NCI-H2171 treated with DMSO at 0.1 percent for 48 hours (cell line): ENCODE data around the gene MSH6.

Source experiments
- DNase-seq: peaks from one replicate; lab custom pipeline; 2025; lab: John Stamatoyannopoulos, UW

MSH6 gene

DNA sequence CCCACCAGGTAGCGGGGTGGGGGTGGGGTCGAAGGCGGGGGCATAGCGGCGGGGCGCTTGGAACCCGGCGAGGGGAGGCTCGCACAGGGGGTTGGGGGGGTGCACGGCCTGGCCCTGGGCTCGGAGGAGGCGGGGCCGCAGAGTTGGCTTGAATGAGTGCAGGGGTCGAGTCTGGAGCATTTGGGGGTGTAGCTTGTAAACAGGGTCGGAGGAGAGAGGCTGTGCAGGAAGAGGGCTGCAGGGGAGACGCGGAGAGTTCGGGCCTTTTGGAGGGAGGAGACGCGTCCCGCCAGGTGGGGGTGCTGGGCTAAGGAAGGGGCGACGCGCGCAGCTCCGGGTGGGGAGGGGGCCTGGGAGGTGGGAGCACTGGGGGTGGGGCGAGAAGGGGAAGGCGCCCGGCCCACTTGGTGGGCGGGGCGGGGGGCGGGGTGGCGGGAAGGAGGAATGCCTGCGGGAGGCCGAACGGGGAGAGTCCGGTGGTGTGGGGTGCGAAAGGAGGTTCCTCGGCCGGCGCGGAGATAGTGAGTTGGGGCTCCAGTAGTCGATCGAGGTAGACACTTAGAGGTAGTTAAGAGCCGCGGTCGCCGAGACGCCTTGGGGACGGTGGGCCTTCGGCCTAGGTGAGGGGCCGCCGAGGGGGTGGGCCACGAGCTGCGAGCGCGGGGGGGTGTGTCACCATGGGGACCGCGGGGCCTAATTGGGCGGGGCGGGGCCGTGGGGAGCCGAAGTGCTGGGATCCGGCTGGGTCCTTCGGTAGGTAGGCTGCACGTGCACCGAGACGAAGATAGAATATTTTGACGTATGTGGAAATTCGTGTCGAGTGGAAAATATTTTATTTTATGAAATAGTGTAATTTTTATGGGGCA, 774 bp downstream of the MSH6 start:
- DNase-seq: peak; percentile 71

DNA sequence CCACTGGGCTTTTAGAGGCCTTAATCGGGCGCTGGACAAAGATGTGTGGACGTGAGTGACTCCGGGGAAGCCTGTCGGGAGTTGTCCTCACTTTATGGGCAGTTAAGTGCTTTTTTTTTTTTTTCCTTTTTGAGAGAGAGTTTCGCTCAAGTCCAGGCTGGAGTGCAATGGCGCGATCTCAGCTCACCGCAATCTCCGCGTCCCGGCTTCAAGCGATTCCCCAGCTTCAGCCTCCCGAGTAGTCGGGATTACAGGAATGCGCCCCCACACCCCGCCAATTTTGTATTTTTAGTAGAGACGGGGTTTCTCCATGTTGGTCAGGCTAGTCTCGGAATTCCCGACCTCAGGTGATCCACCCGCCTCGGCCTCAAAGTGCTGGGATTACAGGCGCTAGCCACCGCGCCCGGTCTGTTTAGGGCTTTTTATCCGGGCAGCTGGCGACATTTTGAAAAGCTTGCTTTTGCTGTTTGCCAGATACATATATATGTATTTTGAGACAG, 1.5 kb downstream of the MSH6 start:
- DNase-seq: no peak

DNA sequence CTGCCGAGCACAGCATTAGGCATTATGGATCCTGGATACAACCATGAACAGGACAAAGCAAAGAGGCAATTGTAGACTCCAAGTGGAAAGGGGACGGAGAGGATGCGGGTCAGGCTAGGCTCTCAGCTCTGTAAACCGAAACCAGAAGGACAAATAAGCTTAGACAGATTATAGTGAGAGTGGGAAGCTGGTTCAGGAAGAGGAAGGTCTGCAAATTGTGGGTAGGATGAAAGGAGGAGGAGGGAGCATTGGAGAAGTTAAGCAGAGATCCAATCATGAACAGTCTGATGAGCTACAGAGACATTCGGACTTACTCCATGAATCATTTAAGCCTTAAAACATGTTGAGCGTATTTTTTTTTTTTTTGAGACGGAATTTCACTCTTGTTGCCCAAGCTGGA, 3.0 kb downstream of the MSH6 start:
- DNase-seq: no peak

DNA sequence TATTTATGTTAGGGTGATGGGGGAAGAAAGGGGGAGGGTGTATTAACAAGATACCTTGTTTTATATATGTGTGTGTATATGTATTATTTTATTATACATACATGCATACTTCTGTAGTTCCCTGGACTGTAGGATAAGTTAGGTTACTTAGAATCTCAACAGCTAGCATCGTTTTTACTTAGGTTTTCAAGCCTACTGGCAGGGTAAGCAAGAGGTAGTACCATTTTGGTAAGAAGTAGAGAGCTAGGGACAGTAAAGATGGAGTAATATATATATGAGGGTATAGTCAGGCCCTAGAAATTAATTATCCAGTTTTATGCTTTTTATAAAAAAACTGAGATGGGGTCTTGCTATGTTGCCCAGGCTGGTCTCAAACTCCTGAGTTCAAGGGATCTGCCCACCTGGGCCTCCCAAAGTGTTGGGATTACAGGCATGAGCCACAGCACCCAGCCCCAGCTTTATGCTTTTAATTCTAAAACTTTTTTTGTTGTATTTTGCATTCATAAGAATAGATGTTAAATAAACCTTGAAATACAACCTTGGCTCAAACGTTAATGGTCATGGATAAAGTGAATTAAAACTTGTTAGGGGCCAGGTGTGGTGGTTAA, 13.2 kb downstream of the MSH6 start:
- no peak for DNase-seq

DNA sequence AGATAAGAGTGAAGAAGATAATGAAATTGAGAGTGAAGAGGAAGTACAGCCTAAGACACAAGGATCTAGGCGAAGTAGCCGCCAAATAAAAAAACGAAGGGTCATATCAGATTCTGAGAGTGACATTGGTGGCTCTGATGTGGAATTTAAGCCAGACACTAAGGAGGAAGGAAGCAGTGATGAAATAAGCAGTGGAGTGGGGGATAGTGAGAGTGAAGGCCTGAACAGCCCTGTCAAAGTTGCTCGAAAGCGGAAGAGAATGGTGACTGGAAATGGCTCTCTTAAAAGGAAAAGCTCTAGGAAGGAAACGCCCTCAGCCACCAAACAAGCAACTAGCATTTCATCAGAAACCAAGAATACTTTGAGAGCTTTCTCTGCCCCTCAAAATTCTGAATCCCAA, 15.7 kb downstream of the MSH6 start:
- no peak for DNase-seq

DNA sequence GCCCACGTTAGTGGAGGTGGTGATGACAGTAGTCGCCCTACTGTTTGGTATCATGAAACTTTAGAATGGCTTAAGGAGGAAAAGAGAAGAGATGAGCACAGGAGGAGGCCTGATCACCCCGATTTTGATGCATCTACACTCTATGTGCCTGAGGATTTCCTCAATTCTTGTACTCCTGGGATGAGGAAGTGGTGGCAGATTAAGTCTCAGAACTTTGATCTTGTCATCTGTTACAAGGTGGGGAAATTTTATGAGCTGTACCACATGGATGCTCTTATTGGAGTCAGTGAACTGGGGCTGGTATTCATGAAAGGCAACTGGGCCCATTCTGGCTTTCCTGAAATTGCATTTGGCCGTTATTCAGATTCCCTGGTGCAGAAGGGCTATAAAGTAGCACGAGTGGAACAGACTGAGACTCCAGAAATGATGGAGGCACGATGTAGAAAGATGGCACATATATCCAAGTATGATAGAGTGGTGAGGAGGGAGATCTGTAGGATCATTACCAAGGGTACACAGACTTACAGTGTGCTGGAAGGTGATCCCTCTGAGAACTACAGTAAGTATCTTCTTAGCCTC, 16.2 kb downstream of the MSH6 start:
- DNase-seq: no peak

DNA sequence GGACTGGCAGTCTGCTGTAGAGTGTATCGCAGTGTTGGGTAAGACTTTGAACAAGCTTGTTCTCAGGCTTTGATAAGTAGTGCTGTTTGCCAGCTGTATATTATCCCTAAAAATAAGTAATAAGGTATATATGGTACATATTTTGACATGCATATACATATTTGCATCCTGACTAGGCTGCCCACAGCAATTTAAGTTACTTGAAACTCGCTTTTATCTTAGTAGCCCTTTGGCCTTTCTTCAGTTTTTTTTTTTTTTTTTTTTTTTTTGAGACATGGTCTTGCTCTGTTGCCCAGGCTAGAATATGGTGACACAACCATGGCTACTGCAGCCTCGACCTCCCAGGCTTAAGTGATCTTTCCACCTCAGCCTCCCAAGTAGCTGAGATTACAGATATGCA, 18.2 kb downstream of the MSH6 start:
- DNase-seq: no peak

DNA sequence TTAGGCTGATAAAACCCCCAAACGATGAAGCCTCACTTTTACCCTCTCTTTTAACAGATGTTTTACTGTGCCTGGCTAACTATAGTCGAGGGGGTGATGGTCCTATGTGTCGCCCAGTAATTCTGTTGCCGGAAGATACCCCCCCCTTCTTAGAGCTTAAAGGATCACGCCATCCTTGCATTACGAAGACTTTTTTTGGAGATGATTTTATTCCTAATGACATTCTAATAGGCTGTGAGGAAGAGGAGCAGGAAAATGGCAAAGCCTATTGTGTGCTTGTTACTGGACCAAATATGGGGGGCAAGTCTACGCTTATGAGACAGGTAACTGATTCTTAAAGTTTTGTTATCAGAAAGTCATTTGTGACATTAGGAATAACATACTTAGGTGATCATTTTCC, 20.4 kb downstream of the MSH6 start:
- DNase-seq: no peak

DNA sequence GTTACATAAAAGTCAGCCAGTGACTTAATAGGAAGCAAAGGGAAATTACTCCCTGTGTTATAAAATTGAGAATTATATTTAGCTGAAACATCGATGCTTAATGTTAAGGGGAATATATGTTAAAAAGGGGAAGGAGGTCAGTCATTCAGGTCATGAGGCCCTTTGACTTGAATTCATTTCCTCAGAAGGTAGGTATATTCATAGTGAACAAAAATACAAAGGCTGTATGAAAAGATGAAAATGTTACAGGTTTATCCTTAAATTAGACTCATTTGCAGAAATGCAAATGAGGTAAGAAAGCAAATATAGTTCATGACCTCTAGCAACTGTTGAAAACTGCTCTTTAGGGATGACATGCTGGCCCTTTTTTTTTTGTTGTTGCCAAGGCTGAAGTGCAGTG, 20.8 kb downstream of the MSH6 start:
- DNase-seq: no peak

DNA sequence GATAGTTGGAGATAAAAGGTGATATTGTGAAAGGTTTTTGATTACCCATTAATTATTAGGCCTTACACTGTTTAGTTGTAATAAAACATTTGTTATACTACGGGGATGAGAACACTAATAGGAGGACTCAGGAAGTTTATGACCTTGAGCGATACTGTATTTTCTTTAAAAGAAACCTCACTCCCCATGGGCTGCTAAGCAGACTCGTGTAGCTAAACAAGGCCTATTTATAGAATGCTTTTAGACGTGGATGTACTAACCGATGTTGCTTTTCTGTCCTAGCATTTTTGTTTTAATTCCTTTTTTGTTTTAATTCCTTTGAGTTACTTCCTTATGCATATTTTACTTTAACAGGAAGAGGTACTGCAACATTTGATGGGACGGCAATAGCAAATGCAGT, 22.9 kb downstream of the MSH6 start:
- no peak for DNase-seq

DNA sequence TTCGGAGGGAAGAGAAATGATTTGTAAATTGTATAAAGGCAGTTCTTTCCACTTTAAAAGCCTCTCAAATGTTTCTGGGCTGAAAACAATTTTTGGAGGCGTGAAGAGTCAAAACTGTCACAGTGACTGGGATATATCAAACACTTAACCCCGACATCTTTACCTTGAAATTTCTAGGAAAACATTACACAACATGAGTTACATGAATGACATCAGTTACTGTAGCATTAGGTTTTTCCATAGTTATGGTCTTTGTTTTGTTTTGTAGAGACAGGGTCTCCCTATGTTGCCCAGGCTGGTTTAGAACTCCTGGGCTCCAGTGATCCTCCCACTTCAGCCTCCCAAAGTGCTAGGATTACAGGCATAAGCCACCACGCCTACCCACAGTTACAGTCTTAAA, 25.7 kb downstream of the MSH6 start:
- no peak for DNase-seq

DNA sequence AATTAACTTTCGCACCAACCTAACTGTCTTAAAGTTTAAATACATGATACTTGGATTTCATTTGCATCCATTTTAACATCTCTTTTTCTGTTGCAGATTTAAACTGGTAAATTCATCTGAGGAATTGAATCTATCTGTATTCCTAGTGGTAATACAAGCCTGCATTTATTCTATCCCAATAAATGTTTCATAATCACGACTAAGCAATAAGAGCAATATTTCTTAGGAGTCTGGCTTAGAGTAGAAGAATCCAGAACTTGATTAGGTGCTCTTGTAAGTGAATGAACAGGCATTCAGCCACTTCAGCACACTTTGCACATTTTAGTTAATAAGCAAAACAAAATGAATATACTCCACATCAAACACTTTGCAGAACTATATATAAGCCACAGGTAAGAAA, 27.0 kb downstream of the MSH6 start:
- no peak for DNase-seq

DNA sequence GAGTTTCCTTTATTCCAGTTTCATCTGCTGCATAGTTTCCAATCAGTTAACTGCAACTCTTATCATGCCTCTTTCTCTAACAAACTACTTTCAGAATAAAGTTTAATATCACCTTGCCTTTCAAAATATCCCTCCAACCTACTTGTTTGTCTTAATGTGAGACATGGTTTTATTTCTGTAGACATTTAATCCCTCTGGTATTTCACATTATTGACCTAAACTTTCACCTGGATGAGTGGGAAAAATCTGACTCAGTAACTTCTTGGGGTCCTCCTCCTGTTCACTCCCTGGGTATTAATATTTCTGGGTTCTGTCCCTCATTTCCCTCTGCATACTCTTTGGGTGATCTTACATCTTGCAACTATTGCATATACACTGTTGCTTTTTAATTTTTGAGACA, 27.9 kb downstream of the MSH6 start:
- DNase-seq: no peak

DNA sequence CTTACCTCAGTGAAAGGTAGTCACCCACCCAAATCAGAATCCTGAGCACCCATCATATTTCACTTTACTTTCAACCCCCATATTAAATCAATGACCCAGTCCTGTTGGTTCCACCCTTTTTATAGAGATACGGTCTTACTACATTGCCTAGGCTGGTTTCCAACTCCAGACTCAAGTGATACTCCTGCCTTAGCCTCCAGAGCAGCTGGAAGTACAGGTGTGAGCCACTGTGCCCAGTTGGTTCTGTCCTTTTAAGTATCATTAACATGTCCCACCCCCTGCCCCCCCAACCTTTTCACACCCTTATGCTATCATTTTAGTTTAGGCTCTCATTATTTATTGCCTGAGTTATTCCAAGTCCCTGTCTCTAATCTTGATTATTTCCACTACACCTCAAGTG, 28.7 kb downstream of the MSH6 start:
- no peak for DNase-seq

DNA sequence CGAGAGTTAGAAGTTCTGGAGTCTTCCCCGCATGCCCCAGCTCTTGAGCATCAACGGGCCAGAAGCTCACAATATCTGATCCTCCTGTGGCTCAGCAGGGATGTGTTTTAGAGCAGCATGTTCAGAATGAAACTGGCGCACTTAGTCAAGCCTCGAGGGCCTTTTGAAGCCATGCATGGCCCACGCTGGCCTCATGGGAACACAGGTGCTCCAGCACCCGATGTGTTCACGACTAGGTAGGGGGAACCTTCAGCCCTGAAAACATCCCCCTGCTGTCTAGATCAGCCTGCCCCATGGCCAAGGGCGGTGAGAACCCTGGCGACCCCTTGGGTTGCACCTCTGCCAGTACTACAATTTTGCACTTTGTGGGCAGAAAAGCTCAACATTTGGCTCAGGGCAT, 32.8 kb downstream of the MSH6 start:
- DNase-seq: no peak

DNA sequence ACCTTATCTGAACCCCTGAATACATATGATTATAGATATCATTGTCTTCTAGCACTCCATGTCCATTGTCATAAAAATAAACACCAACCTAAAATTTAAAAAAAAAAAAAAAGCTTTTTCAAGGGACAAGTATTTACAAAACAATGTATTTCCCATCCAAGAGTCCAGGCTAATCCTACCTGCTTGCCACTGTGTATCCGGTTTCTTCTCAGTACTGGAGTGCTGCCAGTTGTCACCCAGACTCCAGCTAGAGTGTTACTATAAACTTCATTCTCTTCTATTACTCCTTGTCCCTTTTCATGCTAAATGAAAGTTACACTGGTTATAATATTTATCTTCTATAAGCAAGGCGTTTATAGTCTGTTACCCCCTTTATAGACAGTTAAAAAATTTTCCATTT, 35.8 kb downstream of the MSH6 start:
- no peak for DNase-seq

DNA sequence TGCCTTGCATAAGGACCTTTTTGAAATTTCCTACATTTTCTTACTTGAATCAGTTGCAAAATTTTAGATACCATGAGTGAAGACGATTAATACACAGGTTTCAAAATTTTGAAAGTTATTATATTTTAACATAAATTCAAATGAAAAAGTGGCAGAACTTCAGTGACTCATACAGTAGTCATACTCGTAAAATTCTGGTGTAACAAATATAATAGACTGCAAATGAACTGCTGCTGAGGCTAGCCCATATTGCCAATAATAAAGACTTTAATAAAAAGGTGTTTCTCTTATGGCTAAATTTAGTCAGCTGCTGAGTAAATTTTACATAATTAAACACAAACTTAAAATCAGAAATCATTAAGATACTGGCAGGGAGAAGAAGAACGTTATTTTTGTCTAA, 36.9 kb downstream of the MSH6 start:
- DNase-seq: no peak

DNA sequence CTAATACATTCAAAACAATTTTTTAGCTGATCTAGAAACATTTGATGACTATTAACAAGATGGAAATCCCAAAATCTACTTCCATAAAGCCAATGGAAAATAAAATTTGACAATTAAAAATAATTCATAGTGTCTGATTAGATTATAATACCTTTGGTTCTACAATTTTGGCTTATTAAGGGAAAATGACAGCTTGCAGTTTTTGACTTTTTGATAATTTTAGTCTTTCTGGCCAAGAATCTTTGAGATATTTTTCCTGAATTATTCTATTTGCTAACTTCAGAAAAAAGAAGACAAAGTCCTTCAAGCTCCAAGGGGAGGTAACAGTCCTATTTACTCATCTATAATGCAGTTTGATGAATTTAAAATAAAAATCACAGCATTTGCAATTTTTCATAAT, 39.6 kb downstream of the MSH6 start:
- no peak for DNase-seq

DNA sequence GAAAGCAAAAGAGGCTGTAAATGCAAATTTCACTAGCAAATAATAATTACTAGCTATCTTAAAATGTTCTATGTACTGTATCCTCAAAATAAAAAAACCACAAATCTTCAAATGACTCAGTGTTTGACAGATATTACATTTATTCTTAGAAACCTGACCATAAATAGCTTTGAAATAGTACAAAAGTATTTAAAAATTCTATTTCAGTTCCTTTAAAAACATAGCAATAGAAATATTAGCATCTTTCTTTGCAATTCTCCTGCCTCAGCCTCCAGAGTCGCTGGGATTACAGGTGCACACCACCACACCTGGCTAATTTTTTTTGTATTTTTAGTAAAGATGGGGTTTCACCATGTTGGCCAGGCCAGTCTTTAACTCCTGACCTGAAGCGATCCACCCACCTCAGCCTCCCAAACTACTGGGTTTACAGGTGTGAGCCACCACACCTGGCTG, 50.6 kb downstream of the MSH6 start:
- DNase-seq: no peak

DNA sequence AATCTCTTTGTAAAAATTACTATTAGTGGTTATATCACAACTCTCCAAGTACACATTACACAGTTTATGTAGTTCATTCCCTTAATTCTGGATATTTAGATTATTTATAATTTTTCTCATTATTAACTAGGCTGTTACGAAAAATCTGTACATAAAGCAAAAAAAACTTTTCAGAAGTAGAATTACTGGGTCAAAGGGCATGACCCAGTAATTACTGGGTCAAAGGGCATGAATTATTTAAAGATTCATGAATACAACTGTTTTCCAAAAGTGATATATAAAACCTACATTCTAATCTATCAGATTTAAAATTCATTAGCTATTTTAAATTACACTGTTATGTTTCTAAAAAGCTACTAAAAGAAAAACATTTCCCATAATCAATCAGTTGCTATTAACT, 55.3 kb downstream of the MSH6 start:
- DNase-seq: no peak

DNA sequence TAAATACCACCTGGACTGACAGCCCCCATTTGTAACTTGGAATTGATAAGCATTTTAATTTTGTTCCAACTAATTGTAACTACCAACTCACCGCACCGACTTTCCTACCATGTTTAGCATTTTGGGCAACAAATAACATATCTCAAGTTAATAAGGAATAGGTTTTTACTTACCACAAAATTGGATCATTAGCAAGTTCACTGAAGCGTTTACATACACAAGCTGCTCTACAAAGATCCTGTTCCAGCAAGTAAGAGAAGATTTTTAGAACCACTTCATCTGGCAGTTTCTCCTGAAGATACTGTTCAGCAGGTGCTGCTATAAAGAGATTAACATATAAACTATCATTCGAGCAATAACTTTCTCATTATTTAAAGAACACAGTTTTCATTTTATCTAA, 55.7 kb downstream of the MSH6 start:
- DNase-seq: peak; percentile 52

DNA sequence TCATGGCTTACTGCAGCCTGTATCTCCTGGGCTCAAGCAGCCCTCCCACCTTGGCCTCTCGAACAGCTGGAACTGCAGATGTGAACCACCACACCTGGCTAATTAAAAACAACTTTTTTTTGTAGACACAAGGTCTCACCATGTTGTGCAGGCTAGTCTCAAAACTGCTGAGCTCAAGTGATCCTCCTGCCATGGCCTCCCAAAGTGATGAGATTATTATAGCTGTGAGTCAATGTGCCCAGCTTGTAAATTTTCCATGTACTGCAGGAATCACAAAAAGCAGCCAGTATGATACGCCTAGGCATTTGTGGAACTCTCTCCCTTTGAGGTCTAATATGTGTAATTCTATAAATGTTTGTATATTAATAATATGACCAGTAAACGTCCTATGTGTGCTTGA, 59.9 kb downstream of the MSH6 start:
- no peak for DNase-seq

DNA sequence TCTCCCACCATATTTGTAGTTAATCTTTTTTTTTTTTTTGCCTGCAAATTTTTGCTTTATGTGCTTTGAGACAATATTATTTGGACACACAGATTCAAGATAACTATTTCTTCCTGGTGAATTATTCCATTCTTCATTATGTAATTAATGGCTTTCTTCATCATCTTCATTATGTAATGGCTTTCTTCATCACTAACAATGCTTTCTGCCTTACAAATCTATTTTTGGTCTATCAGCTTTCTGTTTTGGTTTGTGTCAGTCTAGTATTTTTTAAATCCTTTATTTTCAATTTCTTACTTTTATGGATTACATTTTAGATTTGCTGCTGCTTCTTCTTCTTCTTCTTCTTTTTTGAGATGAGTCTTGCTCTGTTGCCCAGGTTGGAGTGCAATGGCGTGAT, 60.5 kb downstream of the MSH6 start:
- no peak for DNase-seq
